Islet precursor cell (in vitro differentiated cells): Measurements from ENCODE around the gene SETD2.
A peak's percentile ranks its signal among the peaks of the same experiment; 100 is the strongest.
"Not testable (repeated sequence)": the region's sequence is repeated elsewhere in the genome, so short reads cannot be mapped to it uniquely, and the experiment has no call there.

ENCODE experiments used
- DNase-seq: peaks from one replicate; pipeline ENCODE4 v3.0.0-alpha.2; 2018

SETD2 gene

DNA sequence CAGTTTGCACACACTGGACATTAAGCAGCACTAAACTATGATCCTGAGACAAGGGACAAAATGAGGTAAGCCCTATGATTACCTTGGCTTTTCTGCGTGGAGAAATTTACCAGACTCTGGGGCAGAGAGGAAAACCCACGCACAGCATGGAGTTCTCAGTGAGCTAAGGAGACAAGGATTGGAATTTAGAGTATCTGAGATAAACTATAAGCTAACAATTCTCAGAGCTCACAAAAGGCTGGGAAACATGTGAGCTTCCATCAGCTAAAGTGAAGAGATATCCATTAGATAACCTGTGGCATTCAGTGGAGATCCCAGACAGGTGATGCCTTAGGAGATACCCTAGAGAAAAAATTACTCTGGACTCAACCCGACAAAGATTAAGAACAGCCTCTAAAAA, 135.8 kb downstream of the SETD2 start:
- no peak for DNase-seq

DNA sequence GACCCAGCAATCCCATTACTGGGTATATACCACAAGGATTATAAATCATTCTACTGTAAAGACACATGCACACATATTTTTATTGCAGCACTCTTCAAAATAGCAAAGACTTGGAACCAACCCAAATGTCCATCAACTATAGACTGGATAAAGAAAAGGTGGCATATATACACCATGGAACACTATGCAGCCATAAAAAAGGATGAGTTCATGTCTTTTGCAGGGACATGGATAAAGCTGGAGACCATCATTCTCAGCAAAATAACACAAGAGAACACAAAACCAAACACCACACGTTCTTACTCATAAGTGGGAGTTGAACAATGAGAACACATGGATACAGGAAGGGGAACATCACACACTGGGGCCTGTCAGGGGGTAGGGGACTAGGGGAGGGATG, 137.5 kb downstream of the SETD2 start:
- DNase-seq: not testable (repeated sequence)

DNA sequence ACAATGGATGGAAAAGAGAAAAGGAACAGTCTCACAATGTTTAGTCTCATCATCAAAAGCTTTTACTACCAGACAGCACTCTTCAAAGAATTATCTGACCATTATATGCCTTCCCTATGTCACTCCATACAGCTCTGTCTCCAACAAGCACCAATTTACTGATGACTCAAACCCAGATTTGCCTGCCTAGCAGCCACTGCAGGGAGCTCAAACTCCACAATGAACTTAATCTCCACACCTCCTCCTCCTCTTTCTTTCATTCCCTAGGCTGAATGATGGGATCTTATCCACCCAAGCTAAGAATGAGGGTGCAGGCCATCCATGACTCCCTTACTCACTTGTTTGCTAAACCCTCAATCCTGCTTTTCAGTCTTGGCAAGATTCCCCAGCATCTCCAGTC, 139.0 kb downstream of the SETD2 start:
- DNase-seq: peak; percentile 78

DNA sequence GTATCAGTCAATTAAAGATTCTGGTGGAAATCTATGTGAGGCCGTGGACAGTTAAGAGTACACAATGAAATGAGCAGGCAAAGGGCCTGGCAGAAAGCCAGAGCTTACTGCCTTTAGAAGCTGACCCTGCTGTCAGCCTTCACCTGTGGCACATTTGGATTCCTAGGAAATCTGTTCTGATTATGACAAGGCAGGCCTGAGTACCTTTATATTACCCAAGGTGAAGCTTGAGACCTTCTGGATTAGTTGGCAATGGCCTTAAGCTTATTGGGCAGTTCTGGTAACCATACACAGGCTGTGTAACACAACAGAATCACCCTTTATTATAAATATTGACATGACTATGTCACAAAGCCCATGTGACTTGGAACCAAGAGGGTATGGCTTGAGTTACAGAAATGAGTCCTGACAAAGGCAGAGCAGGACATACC, 141.3 kb downstream of the SETD2 start:
- no peak for DNase-seq

DNA sequence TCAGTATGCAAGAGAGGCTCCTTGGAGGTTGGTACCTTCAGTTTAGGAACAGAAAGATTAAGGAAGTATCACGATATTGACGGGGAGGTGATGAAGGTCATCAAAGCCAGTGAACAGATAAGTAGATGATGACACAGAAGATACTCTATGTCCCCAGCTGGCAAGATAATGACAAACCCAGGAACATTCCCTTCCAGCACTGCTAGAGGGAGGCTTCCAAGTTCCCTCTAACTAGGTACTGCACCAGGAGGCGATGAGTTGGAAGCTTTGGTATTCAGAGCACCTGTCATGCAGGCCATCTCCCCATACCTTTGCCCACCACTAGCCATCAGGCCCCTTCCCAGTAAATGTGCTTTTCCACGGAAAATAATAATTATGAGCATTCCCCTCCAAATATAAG, 143.6 kb downstream of the SETD2 start:
- DNase-seq: no peak

DNA sequence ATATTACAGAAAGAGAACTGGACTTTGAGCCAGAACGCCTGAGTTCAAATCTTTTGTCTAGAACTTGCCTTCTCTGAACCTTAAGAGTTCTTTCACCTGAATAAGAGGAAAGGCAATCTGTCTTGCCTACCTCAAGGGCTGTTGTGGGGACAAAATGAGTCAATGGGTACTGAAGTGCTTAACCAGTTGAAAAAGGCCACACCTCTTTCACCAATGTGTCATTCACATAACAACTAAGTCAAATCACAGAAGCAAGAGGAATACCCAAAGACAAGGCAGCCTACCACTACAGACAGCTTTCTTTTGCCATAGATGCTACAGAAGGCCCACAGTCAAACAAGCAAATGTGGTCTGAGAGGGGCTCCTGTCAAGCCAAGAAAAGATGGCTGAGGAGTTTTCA, 144.7 kb downstream of the SETD2 start:
- DNase-seq: no peak

DNA sequence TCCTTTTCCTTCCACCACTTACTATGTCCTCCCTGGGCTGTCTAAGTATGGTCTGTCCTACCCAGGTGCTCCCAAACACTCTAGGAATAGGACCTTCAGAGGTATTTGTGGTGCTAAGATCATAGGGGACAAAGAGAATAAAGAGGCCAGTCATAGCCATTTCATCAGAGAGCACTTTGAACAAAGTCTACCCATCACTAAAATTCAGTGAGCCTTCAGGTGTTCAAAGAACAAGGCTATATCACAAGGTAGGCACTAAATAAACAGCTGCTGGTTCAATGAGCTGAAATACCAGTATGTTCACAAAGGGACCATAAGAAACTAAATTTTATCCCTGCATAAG, 145.7 kb downstream of the SETD2 start:
- DNase-seq: no peak

DNA sequence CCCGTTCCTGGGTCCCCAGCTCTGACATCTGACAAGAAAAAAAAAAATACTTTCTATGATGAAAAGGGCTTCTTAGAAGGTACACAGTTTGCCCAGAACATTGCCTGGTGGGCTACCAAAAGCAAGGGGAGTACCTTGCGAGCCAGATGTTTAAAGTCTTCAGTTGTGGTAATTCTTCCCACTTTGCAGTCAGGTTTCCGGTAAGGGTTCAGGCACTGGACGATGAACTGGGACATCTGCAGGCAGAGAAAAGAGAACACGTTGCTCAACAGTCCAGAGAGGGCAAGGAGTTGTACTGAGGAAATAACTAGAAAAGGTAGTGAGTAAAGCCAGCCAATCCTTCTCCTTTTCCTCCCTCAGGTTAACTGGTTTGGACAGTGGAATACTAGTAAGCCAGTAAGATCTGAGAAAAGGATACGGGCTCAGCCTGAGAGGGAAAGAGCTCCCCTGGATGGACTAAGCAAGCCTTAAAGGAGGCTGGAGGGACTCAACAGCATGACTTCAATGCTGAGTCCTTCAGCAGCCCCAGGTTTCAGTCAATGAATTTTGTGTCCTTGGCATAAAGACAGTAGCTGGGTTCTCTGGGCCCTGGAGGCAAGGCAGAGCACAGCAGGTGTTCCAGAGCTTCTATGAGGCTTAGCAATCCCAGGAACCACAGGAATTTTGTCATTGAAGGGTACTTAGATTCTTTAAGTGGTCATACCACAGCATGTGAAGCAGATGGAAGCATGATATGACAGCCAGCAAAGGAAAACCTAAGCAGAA, 146.2 kb downstream of the SETD2 start:
- peak; percentile 74 for DNase-seq

DNA sequence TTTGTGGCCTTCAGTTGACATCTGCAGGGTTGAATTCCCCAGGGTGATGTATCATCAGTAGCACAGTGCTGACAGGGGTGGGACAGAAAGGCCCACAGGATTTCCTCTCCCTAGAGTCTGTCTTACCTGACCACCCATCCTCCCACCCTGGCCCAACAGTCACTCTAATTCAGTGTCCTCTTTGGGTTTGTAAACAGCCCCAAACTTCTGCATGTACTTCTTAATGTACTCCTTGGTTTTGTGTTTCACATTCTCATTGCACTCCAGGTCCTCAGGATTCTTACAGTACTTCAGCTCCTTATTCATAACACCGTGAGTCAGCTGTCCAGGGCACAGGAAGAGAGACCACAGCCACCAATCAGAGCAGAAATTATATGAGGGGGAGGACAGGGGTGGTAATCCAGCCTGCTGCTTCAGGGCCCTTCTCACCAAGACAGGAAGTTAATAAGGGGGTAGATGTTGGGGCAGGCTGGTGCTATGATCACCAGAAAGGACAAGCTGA, 146.9 kb downstream of the SETD2 start:
- peak; percentile 62 for DNase-seq

DNA sequence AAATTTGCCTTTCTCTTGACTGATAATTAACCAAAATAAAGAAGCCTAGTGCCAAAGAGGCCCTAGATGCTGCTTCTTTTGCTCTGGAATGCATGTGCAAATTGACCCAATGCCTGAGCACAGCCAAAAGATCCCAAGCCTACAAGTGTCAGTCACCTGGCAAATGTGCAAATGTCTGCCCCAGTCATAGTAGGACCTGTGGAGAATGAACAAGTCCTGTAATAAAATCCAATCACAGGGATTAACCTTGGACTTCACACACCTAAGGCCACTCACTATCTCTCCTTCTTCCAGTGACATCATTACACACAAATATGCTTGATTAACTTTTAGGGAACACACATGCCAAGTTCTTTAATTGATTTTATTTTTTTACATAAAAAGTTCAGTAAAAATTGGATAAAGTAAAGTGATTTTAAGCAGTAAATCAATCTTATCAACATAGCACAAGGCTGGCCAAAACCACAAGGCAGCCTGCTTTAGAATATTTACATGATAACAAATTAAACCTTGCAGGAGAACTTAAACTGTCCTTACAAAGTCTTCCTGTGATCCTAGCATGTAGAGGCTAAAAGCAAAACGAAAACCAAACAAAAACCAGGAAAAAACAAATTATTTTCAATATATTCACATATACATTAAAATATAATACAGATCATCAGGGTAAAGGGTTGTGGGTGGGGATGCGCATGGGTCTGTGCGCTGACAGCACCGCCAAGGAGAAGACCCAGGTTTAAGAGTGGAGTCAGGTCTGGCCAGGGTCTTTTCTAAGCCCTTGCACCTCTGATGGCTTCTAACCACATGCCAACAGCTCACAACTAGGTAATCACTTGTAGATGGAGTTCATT, 147.6 kb downstream of the SETD2 start:
- DNase-seq: no peak

DNA sequence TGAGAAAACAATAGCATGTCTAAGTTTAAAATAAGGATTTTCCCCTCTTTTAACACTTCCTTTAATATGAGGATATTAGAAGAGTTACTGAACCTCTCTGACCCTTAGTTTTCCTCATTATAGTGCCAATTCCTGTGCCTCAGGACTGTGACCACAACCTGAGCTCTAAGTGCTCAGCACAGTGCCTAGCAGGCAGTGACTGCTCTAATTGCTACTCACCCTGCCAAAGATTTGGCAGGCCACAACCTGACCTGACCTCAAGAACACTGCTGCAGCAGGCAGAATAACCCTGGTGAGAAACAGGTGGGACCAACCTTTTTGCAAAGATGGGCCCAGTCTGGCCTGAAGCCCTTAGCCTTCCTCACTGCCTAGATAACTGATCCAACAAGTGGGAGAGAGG, 148.8 kb downstream of the SETD2 start:
- DNase-seq: no peak

DNA sequence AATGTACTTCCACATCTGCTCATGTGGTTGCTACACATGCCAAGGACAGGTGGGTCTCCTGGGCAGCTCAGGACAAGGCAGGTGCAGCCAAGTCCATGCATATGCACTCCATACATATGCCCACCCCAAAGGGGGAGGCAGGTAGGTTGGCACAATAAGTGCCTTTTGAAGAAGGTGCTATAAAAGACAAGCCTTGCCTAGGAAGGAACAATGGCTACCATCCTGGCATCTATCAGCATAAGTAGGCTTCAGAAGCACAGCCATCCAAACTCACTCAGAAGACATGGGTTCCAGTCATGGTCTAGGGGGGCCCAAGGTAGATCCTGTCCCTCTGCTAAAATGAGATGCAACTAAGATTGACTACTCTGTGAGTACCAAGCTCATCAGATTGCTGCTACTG, 149.9 kb downstream of the SETD2 start:
- DNase-seq: no peak

DNA sequence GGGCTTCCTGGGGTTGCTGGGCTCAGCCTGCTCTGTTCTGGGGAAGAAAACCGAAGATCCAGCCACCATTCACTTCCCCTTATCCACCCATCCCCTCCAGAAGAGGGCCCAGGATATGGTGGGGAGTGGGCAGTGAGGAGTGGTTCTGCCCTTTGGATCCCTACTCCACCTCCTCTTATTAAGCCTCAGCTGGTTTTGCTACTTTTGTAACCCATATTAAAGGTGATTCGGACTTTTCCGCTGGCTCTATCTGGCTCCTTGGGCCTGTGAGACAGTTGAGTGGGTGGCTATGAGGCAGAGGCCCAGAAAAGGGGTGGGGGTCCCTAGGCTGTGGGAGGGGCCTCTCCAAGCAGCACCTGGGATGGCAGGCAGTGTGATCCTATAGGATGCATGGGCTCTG, 150.7 kb downstream of the SETD2 start:
- no peak for DNase-seq

DNA sequence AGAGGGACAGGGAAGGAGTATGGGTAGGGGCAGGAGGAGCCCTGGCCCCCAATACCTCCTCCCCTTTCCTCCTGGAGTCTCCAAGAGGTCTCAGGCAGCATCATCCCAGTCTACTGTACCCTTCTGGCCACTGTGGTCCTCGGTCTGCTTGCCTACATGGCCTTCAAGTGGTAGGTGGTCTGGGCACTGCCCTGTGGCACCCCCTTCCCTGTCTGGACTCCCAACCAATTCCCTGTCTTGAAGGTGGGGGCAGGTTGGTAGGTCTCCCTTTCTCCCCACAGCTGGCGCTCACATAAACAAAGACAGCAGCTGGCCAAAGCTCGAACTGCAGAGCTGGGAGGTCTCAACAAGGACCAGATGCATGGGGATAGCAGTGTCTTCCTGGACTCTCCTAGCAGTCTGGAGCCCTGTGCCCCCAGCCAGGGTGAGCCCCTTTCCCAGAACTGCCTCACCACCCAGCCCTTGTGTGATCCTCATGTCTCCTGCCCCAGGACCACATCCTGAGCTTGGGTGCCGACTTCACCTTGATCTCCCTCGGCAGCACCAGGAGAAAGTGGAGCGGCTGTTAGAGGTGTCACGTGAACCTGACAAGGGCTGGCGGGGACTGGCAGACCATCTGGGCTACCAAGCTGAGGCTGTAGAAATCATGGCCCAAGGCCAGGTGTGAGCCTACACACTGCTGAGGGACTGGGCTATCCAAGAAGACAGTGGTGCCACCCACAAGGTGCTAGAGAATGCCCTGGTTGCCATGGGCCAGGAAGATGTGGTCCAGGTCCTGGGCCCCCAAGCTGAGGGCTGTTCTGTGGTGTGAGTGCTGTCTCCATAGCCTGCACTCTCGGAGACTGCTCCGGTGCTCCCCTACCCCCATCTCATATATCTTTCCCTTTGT, 151.3 kb downstream of the SETD2 start:
- DNase-seq: peak; percentile 55

DNA sequence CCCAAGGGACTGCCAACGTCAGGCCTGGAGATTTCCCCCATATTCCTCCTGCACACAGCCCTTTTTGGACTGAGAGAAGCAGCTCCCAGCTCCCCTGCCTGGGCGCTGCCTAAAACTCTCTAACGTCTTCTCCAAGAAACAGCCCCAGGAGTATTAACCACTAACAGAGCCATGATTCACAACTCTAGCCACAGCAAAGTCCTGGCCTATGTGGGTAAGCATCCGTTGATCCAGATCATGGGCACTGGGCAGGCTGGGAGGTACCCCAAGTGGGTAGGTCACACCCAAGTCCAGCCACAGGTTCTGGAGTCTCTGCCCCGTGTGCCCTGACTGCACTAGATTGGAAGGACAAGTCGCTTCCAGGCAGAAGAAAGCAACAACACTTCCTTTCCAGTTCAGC, 152.5 kb downstream of the SETD2 start:
- DNase-seq: peak; percentile 47

DNA sequence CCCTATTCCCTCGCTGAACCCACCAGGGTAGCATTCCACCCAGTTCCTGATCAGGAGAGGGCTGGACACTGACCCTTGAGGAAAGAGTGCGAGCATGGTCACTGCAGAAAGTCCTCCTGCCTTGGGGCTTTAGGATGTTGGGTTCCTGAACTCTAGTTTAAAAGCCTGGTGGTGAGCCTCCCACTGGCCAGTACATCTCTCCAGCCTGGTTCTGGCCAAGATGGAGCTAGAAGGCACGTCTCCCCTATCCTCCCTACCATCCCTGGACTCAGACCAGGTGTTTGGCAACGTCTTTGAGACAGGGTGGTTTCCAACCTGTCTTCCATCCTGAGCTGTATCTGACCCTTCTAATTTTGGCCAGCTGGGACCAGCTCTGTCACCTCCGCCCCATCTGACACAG, 153.0 kb downstream of the SETD2 start:
- no peak for DNase-seq

DNA sequence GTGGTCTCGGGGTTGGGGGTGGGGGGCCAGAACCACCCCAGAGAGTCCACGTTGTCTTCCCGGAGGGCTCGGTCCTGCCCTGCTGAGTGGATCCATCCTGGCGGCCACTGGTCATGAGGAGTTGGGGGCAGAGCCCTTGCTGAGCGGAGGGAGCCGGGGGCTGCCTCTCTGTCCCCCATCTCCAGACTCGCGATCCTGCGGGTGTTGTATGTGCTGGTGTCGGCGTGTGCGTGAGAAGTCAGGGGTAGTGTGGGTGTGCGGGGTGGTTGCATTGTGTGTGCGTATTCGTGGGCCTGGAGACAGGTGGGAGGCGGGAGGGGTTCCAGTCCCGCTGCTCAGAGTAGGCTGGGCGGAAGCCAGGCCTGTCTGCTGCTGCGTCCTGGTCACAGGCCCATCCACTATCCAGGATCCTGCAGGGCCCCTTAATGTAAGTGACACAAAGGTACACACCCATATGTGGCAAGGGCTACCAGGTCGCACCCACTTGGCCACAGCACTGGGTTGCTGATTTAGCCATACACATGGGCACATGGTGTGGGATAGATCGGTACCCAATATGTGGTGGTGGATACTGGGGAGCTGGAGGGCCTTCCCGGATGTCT, 153.7 kb downstream of the SETD2 start:
- no peak for DNase-seq

DNA sequence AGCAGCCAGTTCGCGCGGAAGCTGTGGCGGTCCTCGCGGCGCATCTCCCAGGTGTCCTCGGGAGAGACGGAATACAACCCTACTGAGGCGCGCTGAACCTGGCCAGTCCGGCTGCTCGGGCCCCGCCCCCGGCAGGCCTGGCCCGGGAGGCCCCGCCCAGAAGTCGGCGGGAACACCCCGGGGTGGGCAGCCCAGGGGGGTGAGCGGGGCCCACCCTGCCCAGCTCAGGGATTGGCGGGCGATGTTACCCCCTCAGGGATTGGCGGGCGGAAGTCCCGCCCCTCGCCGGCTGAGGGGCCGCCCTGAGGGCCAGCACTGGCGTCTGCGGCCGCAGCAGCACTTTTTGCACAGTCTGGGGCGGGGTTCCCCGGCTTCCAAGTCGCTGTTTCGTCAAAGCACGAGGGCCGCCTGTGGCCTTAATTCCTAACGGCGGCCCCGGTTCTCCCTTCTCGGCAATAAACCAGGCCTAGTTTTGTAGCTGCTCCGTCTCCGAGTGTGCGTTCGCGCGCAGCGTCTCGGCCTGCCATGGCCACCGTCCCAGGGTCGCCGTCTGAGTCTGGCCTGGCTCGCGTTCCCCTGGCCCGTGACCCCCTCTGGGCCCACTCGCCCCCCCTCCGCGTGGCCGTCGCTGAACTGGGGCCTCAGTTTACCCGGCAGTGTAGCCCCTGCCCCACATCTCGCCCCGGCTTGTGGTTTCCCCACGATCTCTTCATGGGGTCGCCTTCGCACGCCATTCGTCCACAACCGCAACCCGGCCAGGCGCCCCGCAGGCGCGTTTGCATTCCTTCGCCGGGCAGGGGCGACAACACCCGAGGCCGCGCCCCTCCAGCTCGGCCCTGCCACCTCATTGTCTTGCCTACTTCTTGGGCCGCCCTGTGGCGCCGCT, 154.4 kb downstream of the SETD2 start:
- peak; percentile 97 for DNase-seq

DNA sequence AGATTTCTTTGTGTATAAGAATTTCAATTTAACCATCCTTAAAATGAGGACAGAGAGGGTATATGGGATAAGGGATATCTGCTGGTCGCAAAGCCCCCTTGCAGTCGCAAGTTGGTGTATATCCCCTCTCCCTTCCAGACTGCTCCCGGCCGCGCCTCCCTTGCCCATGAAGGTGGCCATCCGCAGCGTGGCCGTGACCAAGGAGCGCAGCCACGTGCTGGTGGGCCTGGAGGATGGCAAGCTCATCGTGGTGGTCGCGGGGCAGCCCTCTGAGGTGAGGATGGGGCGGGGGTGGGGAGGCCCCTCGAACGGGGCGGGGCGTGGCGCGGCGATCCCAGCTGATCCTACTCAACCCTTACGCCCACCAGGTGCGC, 155.1 kb downstream of the SETD2 start:
- DNase-seq: no peak

DNA sequence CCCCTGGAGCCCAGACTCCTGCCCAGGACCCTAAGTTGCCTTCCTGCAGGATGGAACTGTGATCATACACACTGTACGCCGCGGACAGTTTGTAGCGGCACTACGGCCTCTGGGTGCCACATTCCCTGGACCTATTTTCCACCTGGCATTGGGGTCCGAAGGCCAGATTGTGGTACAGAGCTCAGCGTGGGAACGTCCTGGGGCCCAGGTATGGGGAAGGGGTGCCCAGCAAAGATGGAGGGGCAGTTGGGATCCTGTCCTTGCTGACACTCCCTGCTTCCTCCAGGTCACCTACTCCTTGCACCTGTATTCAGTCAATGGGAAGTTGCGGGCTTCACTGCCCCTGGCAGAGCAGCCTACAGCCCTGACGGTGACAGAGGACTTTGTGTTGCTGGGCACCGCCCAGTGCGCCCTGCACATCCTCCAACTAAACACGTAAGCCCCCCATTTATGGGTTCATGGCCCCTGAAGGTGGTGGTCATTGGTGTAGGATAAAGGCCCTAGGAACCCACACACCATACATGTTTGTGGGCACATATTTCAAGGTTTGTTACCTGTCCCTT, 155.6 kb downstream of the SETD2 start:
- peak; percentile 43 for DNase-seq

DNA sequence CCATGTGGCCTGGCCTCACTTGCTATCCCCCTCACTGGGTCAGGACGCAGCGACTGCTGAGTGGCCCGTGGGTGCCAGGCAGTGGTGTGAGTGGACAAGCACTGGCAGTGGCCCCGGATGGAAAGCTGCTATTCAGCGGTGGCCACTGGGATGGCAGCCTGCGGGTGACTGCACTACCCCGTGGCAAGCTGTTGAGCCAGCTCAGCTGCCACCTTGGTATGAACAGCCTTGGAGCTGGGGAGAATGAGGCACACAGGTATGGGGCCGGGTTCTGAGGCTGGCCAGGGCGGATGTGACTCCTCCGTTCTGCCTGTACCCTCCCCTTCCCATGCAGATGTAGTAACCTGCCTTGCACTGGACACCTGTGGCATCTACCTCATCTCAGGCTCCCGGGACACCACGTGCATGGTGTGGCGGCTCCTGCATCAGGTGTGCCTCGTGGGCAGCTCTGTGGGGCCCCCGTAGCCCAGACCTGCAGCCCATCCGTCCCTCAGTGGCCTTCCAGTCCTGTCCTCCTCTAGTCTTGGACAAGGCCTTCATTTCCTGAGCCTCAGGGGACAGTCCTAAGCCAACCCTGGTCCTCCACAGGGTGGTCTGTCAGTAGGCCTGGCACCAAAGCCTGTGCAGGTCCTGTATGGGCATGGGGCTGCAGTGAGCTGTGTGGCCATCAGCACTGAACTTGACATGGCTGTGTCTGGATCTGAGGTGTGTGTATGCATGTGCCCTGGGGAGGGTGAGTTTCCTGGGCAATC, 156.3 kb downstream of the SETD2 start:
- DNase-seq: peak; percentile 49
